ENCODE results near the gene HEG1.
A peak's percentile ranks its signal among the peaks of the same experiment; 100 is the strongest.
"Not testable (repeated sequence)": the region's sequence is repeated elsewhere in the genome, so short reads cannot be mapped to it uniquely, and the experiment has no call there.

HEG1 gene

DNA sequence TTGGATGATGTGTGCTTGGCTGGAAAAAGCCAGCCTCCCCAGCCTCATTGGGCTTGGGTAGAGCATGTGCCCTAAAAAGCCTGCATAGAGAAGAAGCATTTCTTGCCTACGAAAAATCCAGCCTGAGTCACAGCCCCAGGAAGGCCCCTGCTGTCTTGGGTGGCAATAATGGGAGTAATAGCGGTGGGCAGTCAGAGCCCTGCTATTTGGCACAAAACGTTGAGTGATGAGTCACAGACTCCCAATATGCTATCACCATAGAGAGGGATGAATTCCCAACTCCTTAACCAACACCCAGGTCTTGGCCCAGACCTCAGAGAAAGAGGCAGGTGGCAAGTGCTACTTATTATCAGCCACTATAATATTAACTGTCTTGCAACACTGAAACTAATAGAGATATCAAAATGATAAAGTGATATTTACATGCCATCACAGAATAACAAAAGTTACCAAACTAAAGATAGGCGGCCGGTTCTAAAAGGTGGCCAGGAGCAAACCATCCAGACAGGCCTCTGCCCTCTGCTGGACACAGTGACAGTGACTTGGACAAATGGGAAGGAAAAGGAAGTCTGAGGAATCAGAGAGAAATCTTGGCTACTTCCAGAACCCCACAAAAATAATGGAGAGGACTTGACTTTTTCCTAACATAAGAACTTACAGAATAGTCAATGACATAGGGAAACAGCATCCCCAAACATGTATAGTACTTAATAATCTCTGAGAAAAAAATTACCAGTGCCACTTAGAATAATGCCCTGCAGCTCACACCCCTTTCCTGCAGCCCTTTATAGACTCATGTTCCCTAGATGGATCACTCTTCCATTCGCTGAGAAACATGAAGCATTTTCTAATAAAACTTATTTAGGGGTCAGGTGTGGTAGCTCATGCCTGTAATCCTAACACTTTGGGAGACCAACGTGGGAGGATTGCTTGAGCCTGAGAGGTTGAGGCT, 69.3 kb downstream of the HEG1 start:
- peak; percentile 36 for DNase-seq (ENCODE audit: low read depth, low spot score)

DNA sequence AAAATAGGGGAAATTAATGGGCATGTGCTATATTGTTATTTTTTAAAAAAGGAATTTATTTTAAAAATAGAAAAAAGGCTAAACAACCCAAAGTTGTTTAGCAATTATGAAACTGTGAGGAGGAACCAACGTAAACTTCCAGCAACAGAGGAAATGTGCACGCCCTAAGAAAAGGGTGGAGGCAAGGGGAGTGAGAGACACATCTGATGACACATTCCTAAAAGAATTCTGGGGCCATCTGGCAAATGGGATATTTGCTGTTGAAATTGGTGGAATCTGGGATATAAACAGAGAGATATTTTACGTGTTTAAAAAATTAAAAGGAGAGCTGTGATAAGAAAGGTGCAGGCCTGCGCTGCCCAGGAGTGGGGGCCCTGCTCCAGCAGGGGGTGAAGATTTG, 70.4 kb downstream of the HEG1 start:
- no peak for DNase-seq (ENCODE audit: low read depth, low spot score)

DNA sequence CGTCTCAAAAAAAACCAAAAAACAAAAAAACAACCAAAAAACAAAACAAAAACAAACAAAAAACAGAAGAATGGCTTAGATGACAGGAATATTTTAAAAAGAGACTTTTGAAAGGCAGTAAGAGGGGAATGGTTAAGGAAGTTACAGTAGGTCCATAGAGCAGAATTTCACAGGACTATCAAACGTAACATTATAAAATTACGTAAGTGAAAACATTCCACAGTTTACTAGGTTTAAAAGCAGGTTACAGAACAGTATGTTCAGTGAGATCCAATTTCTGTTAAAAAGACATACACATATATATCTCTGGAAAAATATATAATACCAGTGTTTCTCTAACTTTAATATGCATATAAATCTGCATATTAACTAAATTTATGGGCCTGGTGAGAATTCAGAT, 71.0 kb downstream of the HEG1 start:
- no peak for DNase-seq (ENCODE audit: low read depth, low spot score)

DNA sequence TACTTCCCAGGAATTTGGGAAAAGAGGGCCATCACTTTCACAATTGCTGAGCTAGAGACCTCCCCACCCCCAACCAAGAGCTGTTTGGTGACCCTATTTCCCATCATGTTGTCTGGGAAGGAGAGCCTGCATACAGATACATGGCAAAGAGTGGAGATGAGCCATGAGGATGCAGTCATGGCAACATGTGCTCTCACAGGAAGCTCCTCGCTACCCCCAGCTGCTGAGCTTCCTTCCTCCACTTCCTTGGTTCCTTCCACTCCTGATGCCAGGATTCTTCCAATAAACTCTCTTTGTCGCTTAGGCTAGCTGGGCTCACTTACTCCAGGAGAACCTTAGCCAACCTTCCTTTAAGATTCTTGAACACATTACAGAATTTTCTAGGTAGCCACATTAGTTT, 72.9 kb downstream of the HEG1 start:
- DNase-seq (ENCODE audit: low read depth, low spot score): no peak

GRCh38 chr3:124981472-124981871, 74.3 kb downstream of the HEG1 start:
- no peak for DNase-seq (ENCODE audit: low read depth, low spot score)

GRCh38 chr3:124978627-124979026, 77.2 kb downstream of the HEG1 start:
- no peak for DNase-seq (ENCODE audit: low read depth, low spot score)

GRCh38 chr3:124976383-124976782, 79.4 kb downstream of the HEG1 start:
- DNase-seq (ENCODE audit: low read depth, low spot score): no peak

GRCh38 chr3:124974691-124975090, 81.1 kb downstream of the HEG1 start:
- DNase-seq (ENCODE audit: low read depth, low spot score): no peak

DNA sequence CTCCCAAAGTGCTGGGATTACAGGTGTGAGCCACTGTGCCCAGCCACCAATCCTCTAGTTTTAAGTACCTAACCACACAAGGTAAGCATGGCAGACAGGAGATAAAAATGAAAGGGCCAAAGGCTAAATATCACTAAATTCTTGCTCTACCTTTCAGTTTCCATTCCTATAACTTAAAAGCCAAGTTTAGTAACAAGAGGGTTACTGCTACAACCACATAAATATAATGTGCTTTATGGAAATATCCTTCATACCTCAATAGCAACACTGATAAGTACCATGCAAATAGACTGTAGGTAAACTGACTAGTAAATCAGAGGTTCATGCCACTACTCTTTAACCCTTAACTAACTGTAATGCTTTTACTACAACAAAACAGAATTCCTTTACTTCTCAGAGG, 82.5 kb downstream of the HEG1 start:
- no peak for DNase-seq (ENCODE audit: low read depth, low spot score)

DNA sequence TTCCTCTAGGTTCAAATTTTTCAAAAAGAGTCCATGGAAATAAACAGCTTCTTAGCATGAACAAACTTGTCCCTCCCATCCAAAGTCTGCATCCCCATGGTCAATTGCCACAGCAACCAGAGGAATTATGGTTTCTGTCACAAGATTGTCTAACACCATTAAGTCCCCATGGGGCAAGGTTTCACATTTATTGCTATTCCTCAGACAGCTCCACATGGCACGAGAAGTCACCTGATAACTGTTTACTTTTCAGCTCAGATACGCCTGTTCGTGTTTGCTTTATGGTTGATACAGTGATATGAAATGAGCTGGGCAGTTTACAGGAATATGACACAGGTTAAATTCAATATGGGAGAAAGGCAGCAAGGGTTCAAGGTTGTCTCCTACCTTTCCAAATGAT, 83.3 kb downstream of the HEG1 start:
- DNase-seq (ENCODE audit: low read depth, low spot score): no peak

GRCh38 chr3:124969963-124970722, 85.7 kb downstream of the HEG1 start:
- DNase-seq (ENCODE audit: low read depth, low spot score): no peak

DNA sequence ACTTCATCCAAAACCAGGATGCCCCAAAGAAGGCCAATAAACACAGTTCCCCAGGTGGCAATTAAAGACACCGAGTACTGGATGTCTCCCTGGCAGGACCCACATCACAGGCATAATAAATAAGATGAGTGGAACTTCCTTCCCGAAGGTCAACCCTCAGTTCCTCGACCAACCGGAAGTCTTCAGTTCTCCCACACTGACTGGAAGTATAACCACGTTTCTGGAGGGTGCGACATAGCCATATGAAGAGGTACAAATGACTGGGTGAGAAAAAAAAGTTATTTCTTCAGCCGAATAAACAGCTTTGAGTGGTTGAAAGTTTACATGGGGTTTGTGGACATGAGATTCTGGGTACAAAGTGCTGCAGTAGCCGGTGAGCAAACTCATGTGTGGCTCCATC, 86.6 kb downstream of the HEG1 start:
- no peak for DNase-seq (ENCODE audit: low read depth, low spot score)

DNA sequence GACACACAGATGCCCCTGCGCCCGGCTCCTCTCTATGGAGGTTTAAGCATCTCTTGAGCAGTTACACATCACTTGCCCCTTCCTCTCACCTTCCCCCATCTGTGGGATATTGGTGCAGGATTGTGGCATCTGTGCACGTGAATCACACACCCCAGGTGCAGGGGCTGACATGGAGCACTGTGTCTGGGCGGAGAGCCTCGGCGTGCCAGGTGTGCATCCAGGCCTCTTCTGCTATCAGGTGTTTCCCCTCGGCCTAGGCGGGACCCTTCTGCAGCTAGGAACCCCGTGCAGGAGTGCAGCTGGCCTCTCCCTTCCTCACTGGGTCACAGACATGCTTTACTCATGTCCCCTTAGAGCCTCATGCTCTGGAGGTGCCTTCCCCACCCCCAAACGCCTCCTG, 87.8 kb downstream of the HEG1 start:
- DNase-seq (ENCODE audit: low read depth, low spot score): no peak

GRCh38 chr3:124966521-124967445, 89.0 kb downstream of the HEG1 start:
- DNase-seq (ENCODE audit: low read depth, low spot score): no peak

DNA sequence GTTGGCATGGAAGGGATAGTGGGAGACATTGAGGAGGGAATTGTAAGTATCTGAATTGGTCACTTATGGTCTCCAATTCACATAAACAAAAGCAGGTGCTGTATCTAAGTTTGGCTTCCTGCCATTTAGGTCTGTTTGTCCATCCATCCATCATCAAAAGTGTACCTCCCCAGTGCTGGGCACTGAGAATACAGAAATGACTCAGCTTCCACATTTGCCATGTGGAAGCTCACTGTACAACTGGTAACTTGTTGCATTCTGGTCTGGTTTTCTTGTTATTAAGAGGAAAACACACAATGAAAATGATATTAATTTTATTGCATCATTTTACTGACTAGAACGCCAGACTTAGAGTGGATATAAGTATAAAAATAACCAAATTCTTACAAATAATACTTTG, 90.4 kb downstream of the HEG1 start:
- DNase-seq (ENCODE audit: low read depth, low spot score): no peak

DNA sequence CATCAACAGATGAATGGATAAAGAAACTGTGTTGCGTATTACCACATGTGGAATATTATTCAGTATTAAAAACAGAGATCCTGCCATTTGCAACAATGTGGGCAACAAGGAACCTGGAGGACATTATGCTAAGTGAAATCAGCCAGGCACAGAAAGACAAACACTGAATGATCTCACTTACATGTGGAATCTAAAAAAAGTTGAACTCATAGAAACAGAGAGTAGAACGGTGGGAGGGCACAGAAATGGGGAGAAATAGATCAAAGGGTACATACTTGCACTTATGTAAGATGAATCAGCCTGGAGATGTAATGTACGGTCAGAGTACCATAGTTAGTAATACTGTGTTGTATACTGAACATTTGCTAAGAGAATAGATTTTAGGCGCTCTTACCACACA, 91.4 kb downstream of the HEG1 start:
- no peak for DNase-seq (ENCODE audit: low read depth, low spot score)

DNA sequence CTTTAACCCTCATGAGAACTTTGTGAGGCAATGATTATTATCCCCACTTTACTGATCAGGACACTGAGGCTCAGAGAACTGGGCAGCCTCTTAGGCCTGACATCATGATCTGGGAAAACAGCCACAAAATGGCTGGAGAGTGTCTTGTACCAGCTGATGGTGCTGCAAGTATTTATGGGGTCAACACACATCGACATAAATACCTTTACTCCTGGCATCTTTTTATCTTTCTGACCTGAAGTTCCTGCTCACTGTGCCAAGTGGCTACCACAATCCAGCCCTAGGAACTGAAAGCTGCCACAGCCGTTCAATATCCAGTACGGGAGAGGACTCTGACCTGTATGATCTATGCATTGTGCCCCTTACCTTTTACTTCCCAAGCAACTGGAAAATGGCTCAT, 92.0 kb downstream of the HEG1 start:
- DNase-seq (ENCODE audit: low read depth, low spot score): no peak

- DNase-seq (ENCODE audit: low read depth, low spot score): no peak
Observed at GRCh38 chr3:124962403-124962940, 93.3 kb downstream of the HEG1 start.

- no peak for DNase-seq (ENCODE audit: low read depth, low spot score)
Observed at GRCh38 chr3:124960698-124961097, 95.1 kb downstream of the HEG1 start.

DNA sequence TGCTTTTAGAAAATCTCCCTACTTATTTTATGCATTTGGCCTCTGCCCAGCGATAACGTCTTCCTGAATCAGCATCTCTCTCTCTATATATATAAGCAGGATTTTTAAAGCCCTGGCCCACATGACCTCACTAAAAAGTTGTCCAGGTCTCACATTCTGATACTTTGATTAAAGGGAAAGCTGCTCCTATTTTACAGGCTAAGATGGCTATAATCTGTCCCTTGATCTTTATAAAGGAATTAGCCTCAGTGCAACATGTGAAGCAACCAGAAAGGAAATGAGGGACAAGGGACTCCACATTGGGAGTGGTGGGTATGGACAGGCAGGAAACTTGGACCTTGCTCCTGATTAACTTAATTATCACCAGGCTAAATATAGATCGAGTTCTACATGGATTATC, 95.7 kb downstream of the HEG1 start:
- DNase-seq (ENCODE audit: low read depth, low spot score): no peak

DNA sequence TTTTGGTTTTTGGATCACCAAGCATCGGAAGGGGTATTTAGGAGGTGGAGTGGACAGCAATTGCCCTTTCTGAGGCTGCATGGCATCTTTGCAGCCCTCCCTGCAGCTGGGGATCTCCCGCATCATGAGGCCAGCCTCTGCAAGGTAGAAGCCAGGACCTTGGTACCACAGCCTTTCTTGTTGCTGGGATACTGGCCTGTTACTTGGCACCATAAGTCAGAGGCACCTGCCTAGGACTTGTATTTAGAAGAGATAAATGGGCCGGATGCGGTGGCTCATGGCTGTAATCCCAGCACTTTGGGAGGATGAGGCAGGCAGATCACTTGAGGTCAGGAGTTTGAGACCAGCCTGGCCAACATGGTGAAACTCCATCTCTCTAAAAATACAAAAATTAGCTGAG, 97.8 kb downstream of the HEG1 start:
- DNase-seq (ENCODE audit: low read depth, low spot score): not testable (repeated sequence)
